NCI-H748 (cell line): Measurements from ENCODE around the gene CCDC137.

Experiments used
- DNase-seq: peaks from one replicate; lab custom pipeline; 2025; ENCODE audit not compliant: unreplicated experiment; lab: John Stamatoyannopoulos, UW

Gene CCDC137

DNA sequence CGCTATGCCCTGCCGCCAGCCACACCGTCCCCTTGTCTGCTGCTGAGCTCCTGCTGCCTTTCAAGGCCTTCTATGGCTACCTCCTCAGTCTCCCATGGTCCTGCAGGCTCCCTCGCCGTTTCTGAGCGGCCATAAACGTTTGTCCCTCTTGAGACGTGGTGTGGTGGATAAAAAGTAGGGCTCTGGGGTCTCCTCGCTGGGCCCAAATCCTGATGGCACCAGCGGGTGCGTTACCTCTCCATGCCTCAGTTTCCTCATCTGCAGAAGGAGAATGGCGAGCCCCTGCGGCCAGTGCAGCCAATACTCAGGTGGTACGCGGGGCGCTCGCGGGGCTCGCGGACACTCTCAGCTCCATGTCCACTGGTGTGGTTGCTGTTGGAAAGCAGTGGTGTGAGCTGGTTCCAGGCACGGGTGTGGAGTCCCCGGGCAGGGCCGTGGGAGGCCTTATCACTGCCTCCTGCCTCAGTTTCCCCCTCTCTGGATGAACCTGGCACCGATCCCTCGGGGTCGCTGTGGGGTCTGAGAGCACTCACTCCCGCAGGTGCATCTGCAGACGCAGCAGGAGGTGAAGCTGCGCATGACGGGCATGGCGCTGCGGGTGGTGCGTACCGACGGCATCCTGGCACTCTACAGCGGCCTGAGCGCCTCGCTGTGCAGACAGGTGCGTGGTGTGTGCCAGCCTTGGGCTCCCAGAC is 48.0 kb downstream of the CCDC137 start:
- no peak for DNase-seq

DNA sequence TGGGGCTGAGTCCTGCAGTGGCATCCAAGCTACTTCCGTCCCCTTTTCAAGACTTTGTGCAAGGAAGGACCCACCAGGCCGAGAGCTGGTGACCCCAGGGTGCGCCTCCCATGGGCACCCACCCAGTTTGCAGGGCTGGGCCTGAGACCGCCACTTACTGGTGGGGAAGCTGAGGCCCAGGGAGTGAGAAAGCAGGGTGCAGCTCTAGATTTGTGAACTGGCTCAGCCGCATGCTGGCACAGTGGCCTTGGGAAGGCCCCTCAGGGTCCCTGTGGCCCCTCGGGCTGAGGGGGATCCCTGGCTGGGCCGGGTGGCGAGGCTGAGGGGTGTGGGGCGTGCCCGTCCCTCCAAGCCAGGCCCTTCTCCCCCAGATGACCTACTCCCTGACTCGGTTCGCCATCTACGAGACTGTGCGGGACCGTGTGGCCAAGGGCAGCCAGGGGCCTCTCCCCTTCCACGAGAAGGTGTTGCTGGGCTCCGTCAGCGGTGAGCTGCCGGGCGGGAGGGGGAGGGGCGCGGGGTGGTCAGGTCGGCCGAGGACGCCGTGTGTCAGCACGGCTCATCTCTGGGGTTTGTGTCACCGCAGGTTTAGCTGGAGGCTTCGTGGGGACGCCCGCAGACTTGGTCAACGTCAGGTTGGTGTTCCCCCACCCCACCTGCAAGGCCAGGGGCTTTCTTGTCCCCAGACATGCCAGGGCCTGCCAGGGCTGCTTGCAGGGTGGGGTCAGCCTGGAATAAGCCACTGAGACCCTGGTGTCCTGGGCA is 48.8 kb downstream of the CCDC137 start:
- DNase-seq = no peak

DNA sequence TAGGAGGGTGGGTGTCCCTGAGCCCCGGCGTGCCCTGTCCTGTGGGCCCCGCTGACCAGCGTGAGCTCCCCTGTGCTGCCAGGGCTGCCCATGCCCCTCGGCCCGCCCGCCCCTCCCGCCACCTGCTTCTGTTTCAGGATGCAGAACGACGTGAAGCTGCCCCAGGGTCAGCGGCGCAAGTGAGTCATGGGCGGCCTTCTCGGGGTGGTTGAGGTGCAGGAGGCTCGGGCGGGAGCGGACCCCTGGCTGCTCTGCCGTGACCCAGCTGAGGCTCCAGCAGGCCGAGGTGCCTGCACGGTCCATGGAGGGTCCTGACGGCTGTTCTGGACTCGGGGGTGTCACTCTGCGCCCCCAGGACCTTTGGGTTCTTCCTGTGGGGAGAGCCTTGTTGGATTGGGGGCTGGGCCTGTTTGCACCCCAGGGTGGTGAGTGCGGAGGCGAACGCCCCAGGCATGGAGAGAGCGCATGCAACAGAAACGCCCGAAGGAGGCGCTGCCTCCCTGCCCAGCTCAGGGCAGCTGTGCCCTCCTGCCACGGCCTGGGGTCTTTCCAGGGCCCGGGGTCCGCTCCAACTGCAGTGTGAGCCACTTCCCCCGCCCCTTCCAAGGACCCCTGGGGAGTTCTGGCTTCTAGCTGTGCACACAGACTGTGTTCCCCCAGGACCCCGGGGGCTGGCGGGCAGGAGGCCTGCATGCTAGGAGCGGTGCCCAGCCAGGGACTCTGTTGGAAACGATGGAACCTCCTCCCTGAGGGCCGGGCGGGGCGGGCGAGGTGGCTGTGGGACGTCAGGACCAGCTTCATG is 49.5 kb downstream of the CCDC137 start:
- DNase-seq = no peak

- no peak for DNase-seq
These were observed 50.1 kb downstream of the CCDC137 start for GRCh38 chr17:81716674-81716996.

DNA sequence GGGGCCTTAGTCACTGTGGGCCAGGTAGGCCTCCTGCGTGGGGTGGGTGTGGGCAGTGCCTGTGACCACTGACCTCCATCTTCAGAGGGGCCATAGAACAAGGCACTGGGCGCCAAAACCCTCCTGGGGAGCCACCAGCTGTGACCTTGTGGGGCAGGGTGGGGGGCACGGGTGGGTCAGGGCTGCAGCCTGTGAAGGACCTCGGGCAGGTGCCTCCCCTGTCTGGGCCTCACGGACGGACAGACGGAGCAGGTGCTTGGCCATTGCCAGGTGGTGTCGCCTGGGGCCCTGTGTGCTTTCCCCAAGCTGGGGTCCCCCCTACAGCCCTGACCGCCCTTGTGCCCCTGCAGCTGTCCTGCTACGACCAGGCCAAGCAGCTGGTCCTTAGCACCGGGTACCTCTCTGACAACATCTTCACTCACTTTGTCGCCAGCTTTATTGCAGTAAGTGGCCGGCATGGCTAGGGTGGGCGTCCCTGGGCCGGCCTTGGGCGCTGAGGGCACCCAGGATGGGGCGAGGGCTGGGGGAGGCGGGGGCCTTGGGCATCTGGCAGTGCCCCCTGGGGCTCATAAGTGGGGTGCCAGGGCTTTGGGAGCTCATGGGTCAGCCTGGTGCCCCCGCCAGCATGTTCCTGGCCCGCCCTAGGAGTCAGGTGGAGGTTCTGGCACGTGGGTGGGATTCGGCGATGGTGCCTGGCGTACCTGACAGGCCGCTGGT is 50.7 kb downstream of the CCDC137 start:
- DNase-seq = no peak

- DNase-seq = no peak
These were observed 51.2 kb downstream of the CCDC137 start for GRCh38 chr17:81717766-81718089.

- no peak for DNase-seq
These were observed 53.1 kb downstream of the CCDC137 start for GRCh38 chr17:81719410-81720266.

- no peak for DNase-seq
These were observed 53.9 kb downstream of the CCDC137 start for GRCh38 chr17:81720267-81721071.

- no peak for DNase-seq
These were observed 55.9 kb downstream of the CCDC137 start for GRCh38 chr17:81722184-81723120.
